GM04504 (cell line): ENCODE results near the gene B4GALT5.
A peak's percentile ranks its signal among the peaks of the same experiment; 100 is the strongest.
"Not testable (repeated sequence)": the region's sequence is repeated elsewhere in the genome, so short reads cannot be mapped to it uniquely, and the experiment has no call there.

ENCODE experiments used
- DNase-seq: peaks from one replicate; pipeline ENCODE4 v3.0.0-alpha.2; 2012; ENCODE audit warnings: low read depth

Gene B4GALT5

GRCh38 chr20:49713753-49714712, at the start of gene B4GALT5:
TSS of gene B4GALT5 (minus strand) at chr20:49713878. CDS start at chr20:49713690, 188 bp downstream.
- peak; percentile 16 for DNase-seq

- DNase-seq = no peak
Observed at GRCh38 chr20:49762940-49763766, 49.5 kb upstream of the B4GALT5 start.

GRCh38 chr20:49761888-49762287, 48.2 kb upstream of the B4GALT5 start:
- not testable (repeated sequence) for DNase-seq

- DNase-seq = no peak
Observed at GRCh38 chr20:49759266-49759950, 45.7 kb upstream of the B4GALT5 start.

GRCh38 chr20:49758781-49759180, 45.1 kb upstream of the B4GALT5 start:
- no peak for DNase-seq

- DNase-seq = no peak
Observed at GRCh38 chr20:49757597-49757996, 43.9 kb upstream of the B4GALT5 start.

GRCh38 chr20:49756241-49756640, 42.6 kb upstream of the B4GALT5 start:
- DNase-seq = no peak

GRCh38 chr20:49754596-49754995, 40.9 kb upstream of the B4GALT5 start:
- DNase-seq = no peak

- DNase-seq = no peak
Observed at GRCh38 chr20:49753133-49753532, 39.5 kb upstream of the B4GALT5 start.

- no peak for DNase-seq
Observed at GRCh38 chr20:49752201-49752903, 38.7 kb upstream of the B4GALT5 start.

- no peak for DNase-seq
Observed at GRCh38 chr20:49751397-49751736, 37.7 kb upstream of the B4GALT5 start.

- DNase-seq = no peak
Observed at GRCh38 chr20:49750611-49751396, 37.1 kb upstream of the B4GALT5 start.

- DNase-seq = no peak
Observed at GRCh38 chr20:49749625-49750024, 35.9 kb upstream of the B4GALT5 start.

GRCh38 chr20:49748525-49748838, 34.8 kb upstream of the B4GALT5 start:
- DNase-seq = no peak

GRCh38 chr20:49747707-49748524, 34.2 kb upstream of the B4GALT5 start:
- DNase-seq = no peak

GRCh38 chr20:49742948-49743347, 29.3 kb upstream of the B4GALT5 start:
- no peak for DNase-seq

GRCh38 chr20:49741977-49742376, 28.3 kb upstream of the B4GALT5 start:
- no peak for DNase-seq

GRCh38 chr20:49740807-49741206, 27.1 kb upstream of the B4GALT5 start:
- no peak for DNase-seq

- DNase-seq = no peak
Observed at GRCh38 chr20:49739042-49739441, 25.4 kb upstream of the B4GALT5 start.

- no peak for DNase-seq
Observed at GRCh38 chr20:49737260-49737659, 23.6 kb upstream of the B4GALT5 start.
